PC-9 (cell line): ENCODE data around the gene DENND6A. TPM values are rescaled to one million over a fixed set of nuclear protein-coding genes. Genes with fewer than 3 reads are reported as not detected.
A peak's percentile ranks its signal among the peaks of the same experiment; 100 is the strongest.

Experiments
- BruUV-seq: library from RNA; stranded (reverse); fragments of 400-500 nt; replicated peaks from 2 replicates; lab custom pipeline; 2021; lab: Mats Ljungman, UMichigan
- CTCF ChIA-PET: fragments of 300-600 bp; sonication (Branson Sonifier 250); formaldehyde crosslinking; loops from one replicate; lab custom pipeline; 2022; ENCODE audit warnings: antibody characterized with exemption; lab: Charles Lee
- POLR2A ChIA-PET: fragments of 300-600 bp; sonication (Branson Sonifier 250); formaldehyde crosslinking; loops from one replicate; lab custom pipeline; 2022; ENCODE audit warnings: antibody characterized with exemption; ENCODE audit not compliant: unreplicated experiment; lab: Charles Lee
- DNase-seq, 2 experiments: peaks; one replicate each; pipeline versions ENCODE4 v3.0.0 to v3.0.0-alpha.2; 2015 to 2022; ENCODE audit warnings: mixed read lengths in 1 of 2
- H2AFZ ChIP-seq: fragments of 200-600 bp; sonication (generic); 2 replicates; pipeline ENCODE4 v1.8.1; 2017; ENCODE audit warnings: antibody characterized with exemption
- H3F3A ChIP-seq: fragments of 200-600 bp; sonication (generic); 2 replicates; pipeline ENCODE4 v1.8.1; 2017; ENCODE audit warnings: antibody characterized with exemption, mild to moderate bottlenecking, low read depth; ENCODE audit not compliant: insufficient read depth
- H3K27ac ChIP-seq: fragments of 200-600 bp; sonication (generic); 2 replicates; pipeline ENCODE4 v1.6.1; 2016; ENCODE audit warnings: mixed run types
- H3K27me3 ChIP-seq: fragments of 200-600 bp; sonication (generic); 2 replicates; pipeline ENCODE4 v1.6.1; 2016; ENCODE audit warnings: low read depth, mixed run types; ENCODE audit not compliant: insufficient read depth
- H3K36me3 ChIP-seq: fragments of 200-600 bp; sonication (generic); 2 replicates; pipeline ENCODE4 v1.6.1; 2016; ENCODE audit warnings: low read depth, mixed run types
- H3K4me1 ChIP-seq: fragments of 200-600 bp; sonication (generic); replicated peaks from 2 replicates; pipeline ENCODE4 v1.6.1; 2016; ENCODE audit warnings: mixed run types; ENCODE audit not compliant: insufficient read depth
- H3K4me2 ChIP-seq: fragments of 200-600 bp; sonication (generic); 2 replicates; pipeline ENCODE4 v1.6.1; 2017; ENCODE audit warnings: mixed run types
- H3K4me3 ChIP-seq: fragments of 200-600 bp; sonication (generic); 2 replicates; pipeline ENCODE4 v1.6.1; 2016; ENCODE audit warnings: mixed run types
- H3K79me2 ChIP-seq: fragments of 200-600 bp; sonication (generic); 2 replicates; pipeline ENCODE4 v1.6.1; 2017; ENCODE audit warnings: low read depth, mixed run types
- H3K9me2 ChIP-seq: fragments of 200-600 bp; sonication (generic); 2 replicates; pipeline ENCODE4 v1.8.1; 2017; ENCODE audit warnings: mild to moderate bottlenecking; ENCODE audit not compliant: insufficient read depth
- H3K9me3 ChIP-seq: fragments of 200-600 bp; sonication (generic); 2 replicates; pipeline ENCODE4 v1.8.1; 2016; ENCODE audit warnings: low read depth; ENCODE audit not compliant: insufficient read depth
- H4K20me1 ChIP-seq: fragments of 200-600 bp; sonication (generic); 2 replicates; pipeline ENCODE4 v1.8.1; 2017; ENCODE audit not compliant: insufficient read depth
- EZH2 ChIP-seq: fragments of 200-600 bp; sonication (generic); IDR thresholded peaks from 2 replicates; pipeline ENCODE4 v1.8.0; 2017; ENCODE audit warnings: antibody characterized with exemption, low read depth
- intact Hi-C: fragments of 100-400 bp; cut with micrococcal nuclease; formaldehyde crosslinking; loops from one replicate; pipeline ENCODE4 v1.10.0; 2022; ENCODE audit not compliant: unreplicated experiment
- total RNA-seq: library from RNA; stranded (reverse); gene quantifications from 2 replicates; pipeline ENCODE4 v1.2.3, GENCODE V29; 2021
- TF ChIP-seq, protein P1 (sequence below): fragments of 200-600 bp; sonication (generic); conservative IDR thresholded peaks from 2 replicates; pipeline ENCODE4 v1.6.1; 2017; ENCODE audit warnings: mixed run types, antibody characterized with exemption, mild to moderate bottlenecking, moderate library complexity

DENND6A gene
- total RNA-seq, 1 experiment from 2014 or later: 28.2 TPM

DNA sequence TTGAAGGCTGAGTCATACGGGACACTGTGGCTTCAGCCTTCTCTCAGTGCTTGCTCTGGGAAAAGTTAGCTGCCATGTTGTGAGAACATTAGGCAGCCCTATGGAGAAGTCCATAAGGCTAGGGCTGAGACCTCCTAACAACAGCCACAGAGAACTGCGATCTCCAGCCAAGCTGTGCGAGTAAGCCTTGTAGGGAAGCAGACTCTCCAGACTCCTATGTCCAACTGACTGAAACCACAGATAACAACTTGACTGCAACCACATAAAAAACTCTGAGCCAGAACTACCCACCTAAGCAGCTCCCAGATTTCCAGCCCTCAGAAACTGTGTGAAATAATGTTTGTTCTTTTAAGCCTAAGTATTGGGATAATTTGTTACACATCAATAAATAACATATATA, 40.7 kb downstream of the DENND6A start:
- Histone ChIP-seq H2AFZ (no peak overlapping the region), H3K36me3 (peaks cover 11% of the 10 kb centered on the region), H3K27ac (no peak overlapping the region), H3K4me2 (no peak overlapping the region), H3K9me3 (no peaks in the 10 kb centered on the region), H3K27me3 (no peaks in the 10 kb centered on the region), H3K4me3 (no peak overlapping the region), H4K20me1 (no peaks in the 10 kb centered on the region), H3K79me2 (no peaks in the 10 kb centered on the region), H3F3A (0 out of 2 replicates have a peak, but pooled peaks cover under 1% of the 10 kb centered on the region), H3K9me2 (no peaks in the 10 kb centered on the region), H3K4me1 (no peaks in the 10 kb centered on the region)
- no TSS peak for BruUV-seq
- intact Hi-C loops: no loop called here
- POLR2A ChIA-PET: no interaction called here
- no peak for TF ChIP-seq EZH2
- TF ChIP-seq, protein P1, sequence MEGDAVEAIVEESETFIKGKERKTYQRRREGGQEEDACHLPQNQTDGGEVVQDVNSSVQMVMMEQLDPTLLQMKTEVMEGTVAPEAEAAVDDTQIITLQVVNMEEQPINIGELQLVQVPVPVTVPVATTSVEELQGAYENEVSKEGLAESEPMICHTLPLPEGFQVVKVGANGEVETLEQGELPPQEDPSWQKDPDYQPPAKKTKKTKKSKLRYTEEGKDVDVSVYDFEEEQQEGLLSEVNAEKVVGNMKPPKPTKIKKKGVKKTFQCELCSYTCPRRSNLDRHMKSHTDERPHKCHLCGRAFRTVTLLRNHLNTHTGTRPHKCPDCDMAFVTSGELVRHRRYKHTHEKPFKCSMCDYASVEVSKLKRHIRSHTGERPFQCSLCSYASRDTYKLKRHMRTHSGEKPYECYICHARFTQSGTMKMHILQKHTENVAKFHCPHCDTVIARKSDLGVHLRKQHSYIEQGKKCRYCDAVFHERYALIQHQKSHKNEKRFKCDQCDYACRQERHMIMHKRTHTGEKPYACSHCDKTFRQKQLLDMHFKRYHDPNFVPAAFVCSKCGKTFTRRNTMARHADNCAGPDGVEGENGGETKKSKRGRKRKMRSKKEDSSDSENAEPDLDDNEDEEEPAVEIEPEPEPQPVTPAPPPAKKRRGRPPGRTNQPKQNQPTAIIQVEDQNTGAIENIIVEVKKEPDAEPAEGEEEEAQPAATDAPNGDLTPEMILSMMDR: no peak
- DNase-seq: no peak
- CTCF ChIA-PET: no interaction called here

DNA sequence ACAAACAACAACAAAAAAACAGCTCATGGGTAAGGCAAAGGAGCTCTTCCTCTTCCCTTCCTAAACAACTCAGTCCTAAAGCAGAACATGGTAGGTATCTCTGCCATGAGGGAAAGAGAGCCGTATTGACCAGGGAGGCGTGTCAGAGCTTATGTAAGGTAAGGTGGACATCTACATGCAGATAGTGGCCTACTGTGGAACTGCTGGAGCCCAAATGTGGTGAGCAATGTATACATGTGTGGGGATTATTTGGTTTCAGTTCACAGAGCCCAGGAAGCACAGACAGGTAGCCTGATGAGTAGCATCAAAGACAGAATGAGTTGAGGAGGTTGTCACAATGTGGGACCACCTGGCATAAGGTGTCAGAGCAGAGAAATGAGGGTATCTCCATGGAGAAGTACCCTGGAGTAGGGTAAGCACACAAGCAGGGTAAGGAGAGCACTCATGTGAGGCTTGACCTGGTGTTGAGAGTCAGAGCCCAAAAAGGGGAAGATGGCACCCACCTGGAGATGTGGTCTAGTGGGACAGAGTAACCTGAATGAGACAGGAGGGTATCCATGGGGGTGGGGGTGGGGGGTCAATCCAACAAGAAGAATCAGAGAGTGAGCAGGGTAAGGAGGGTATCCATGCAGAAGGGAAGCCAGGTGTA, 45.5 kb downstream of the DENND6A start:
- Histone ChIP-seq H3K79me2 (no peaks in the 10 kb centered on the region), H3K9me2 (no peaks in the 10 kb centered on the region), H3K4me1 (no peaks in the 10 kb centered on the region), H3K27ac (0 out of 2 replicates have a peak overlapping the region, but pooled peaks have one; percentile 37), H3F3A (0 out of 2 replicates have a peak, but pooled peaks cover 3% of the 10 kb centered on the region), H3K27me3 (no peaks in the 10 kb centered on the region), H4K20me1 (no peaks in the 10 kb centered on the region), H3K36me3 (peaks cover 16% of the 10 kb centered on the region), H3K4me3 (no peak overlapping the region), H3K4me2 (no peak overlapping the region), H3K9me3 (no peaks in the 10 kb centered on the region), H2AFZ (no peak overlapping the region)
- intact Hi-C loops: no loop called here
- DNase-seq: no peak
- TF ChIP-seq EZH2: no peak
- TF ChIP-seq, protein P1: no peak
- BruUV-seq: no TSS peak
- CTCF ChIA-PET: no interaction called here
- POLR2A ChIA-PET: interaction anchor here (0.5 kb wide), 1 partner anchor 195 kb away, joined by 6 read pairs; no protein-coding TSS in a partner anchor

DNA sequence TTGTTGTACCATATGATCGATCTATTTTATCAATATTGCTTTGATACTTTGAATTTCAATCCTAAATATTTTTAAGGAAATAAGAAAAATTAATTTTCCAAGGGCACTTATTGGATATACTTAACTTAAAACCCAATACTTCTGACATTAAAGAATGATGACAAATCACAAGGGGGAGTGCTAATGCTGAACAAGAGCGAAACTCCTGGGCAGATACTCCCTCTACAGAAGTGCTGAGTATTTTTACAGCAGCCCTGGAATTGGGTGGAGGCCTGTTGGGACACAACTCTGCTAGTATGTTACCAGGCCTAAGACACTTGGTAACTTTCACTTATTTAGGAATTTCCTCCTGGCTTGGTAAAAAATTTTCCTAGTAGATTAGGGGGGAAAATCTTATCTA, 46.2 kb downstream of the DENND6A start:
- H3K9me3 ChIP-seq: no peaks in the 10 kb centered on the region
- DNase-seq: peak in 1 of 2 experiments; percentile 3
- POLR2A ChIA-PET: interaction anchor here (0.5 kb wide), 1 partner anchor 195 kb away, joined by 6 read pairs; no protein-coding TSS in a partner anchor
- BruUV-seq: no TSS peak
- H2AFZ ChIP-seq: no peak overlapping the region
- H3K27me3 ChIP-seq: no peaks in the 10 kb centered on the region
- no peak overlapping the region for H3K4me3 ChIP-seq
- H3K36me3 ChIP-seq: peaks cover 16% of the 10 kb centered on the region
- H3K79me2 ChIP-seq: no peaks in the 10 kb centered on the region
- H3K4me2 ChIP-seq: no peak overlapping the region
- intact Hi-C loops: no loop called here
- no peaks in the 10 kb centered on the region for H3K9me2 ChIP-seq
- CTCF ChIA-PET: no interaction called here
- no peak for TF ChIP-seq EZH2
- TF ChIP-seq, protein P1: no peak; the same call in 1 of the 2 replicates
- 0 out of 2 replicates have a peak, but pooled peaks cover 3% of the 10 kb centered on the region for H3F3A ChIP-seq
- H3K4me1 ChIP-seq: no peaks in the 10 kb centered on the region
- 0 out of 2 replicates have a peak overlapping the region, but pooled peaks have one; percentile 37 for H3K27ac ChIP-seq
- H4K20me1 ChIP-seq: no peaks in the 10 kb centered on the region
